ENCODE results near the gene TTC34. TPM values are rescaled to one million over a fixed set of nuclear protein-coding genes. Genes with fewer than 3 reads are reported as not detected.

The TTC34 gene
- total and polyA plus RNA-seq, 2 of the 4 experiments (the other 2 are of a cell fraction), result under 0.01 to 0.09 TPM

DNA sequence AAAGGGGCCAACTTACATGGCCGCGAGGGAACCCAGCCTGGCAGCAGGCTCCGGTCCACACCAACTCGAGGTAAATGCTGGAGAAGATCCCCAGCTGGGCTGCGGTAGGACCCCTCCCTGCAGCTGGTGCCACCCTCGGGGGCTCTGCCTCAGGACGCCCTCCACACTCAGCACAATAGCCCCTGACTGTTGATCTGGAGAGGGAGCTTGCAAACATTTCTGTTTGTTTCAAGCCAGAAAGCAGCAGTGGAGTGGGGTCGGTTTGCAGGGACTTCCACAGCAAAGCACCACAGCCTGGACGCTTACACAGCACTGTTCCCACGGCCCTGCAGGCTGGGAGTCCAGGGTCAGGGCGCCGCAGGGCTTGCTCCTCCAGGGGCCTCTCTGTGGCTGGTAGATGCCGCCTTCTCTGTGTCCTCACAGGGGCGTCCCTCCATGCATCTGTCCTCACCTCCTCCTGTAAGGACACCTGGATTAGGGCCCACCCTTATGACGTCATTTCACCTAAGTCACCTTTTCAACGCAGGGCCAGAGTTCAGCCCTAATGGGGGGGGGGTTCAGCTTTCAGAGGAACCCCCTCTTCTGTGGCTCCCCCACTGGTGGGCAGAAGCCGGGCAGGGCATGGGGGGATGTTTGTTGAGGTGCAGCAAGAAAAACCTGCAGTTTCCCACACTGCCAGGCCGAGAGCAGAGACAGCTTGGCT, 24.1 kb upstream of the TTC34 start:
- ChIA-PET CTCF (no interaction called here), POLR2A (ENCODE audit: unreplicated experiment) (no interaction called here)
- Histone ChIP-seq H4K91ac (ENCODE audit: insufficient read depth, low read depth, low read length) (no peak overlapping the region), H2BK20ac (ENCODE audit: low read depth, low read length) (no peak overlapping the region), H4K20me1 (ENCODE audit: insufficient read depth, low read length) (no peaks in the 10 kb centered on the region), H3K4me2 (ENCODE audit: low read depth, low read length) (no peak overlapping the region), H3K9me3 (ENCODE audit: control insufficient read depth, insufficient read depth, low read length) (peaks cover 68% of the 10 kb centered on the region), H3K4ac (ENCODE audit: low read depth, low read length) (no peak overlapping the region), H3K27me3 (ENCODE audit: control insufficient read depth, insufficient read depth, low read length) (no peaks in the 10 kb centered on the region), H3K56ac (ENCODE audit: extremely low read depth, insufficient read depth, low read length) (no peak overlapping the region), H3K9ac (ENCODE audit: low read depth, low read length) (no peak overlapping the region), H3K4me3 (ENCODE audit: insufficient read depth, low read depth, low read length) (no peak overlapping the region), H3K27ac (ENCODE audit: insufficient read depth, low read length) (no peak overlapping the region), H3K23ac (ENCODE audit: low read depth, low read length) (no peak overlapping the region), H3K4me1 (ENCODE audit: control insufficient read depth, insufficient read depth, low read length) (no peaks in the 10 kb centered on the region), H2BK120ac (ENCODE audit: low read depth, low read length) (no peak overlapping the region), H3K14ac (replicated peaks; ENCODE audit: low read depth, low read length) (no peak overlapping the region), H2BK5ac (ENCODE audit: low read depth, low read length, poor library complexity, severe bottlenecking) (no peak overlapping the region), H3K36me3 (ENCODE audit: control insufficient read depth, insufficient read depth, low read length) (no peaks in the 10 kb centered on the region), H3K9me1 (ENCODE audit: insufficient read depth, low read length) (no peaks in the 10 kb centered on the region), H4K5ac (ENCODE audit: low read depth, low read length) (no peak overlapping the region), H4K8ac (ENCODE audit: low read depth in 2 of 2, low read length in 2 of 2) (no peak overlapping the region), H2BK15ac (ENCODE audit: low read depth, low read length) (no peak overlapping the region), H3K18ac (ENCODE audit: low read depth, low read length) (no peak overlapping the region), H3K79me1 (ENCODE audit: low read depth in 1 of 2, low read length in 2 of 2) (no peaks in the 10 kb centered on the region), H2AFZ (replicated peaks; ENCODE audit: low read length, poor library complexity) (no peak overlapping the region), H2AK9ac (replicated peaks; ENCODE audit: low read depth, low read length, poor library complexity) (no peak overlapping the region), H2AK5ac (ENCODE audit: low read depth, low read length) (no peak overlapping the region)
- 55% methylated on average over 2 of the region's 18 CpGs; no CpG with 5 or more reads in 1 of the 2 experiments for WGBS, 2 experiments (ENCODE audit: extremely low coverage in 2 of 2, insufficient read length in 1 of 2)
- TF ChIP-seq CHD1 (IDR thresholded peaks at IDR 0.05; ENCODE audit: low read depth, low read length) (no peak), MXI1 (IDR thresholded peaks at IDR 0.05; ENCODE audit: borderline replicate concordance, low read depth, low read length) (no peak), SMC3 (IDR thresholded peaks at IDR 0.05; ENCODE audit: low read depth, low read length) (no peak), RAD21 (IDR thresholded peaks at IDR 0.05; ENCODE audit: low read length) (no peak), RFX5 (IDR thresholded peaks at IDR 0.05; ENCODE audit: low read depth, low read length) (no peak), MAFK (IDR thresholded peaks at IDR 0.05; ENCODE audit: low read depth, low read length) (no peak), CEBPB (IDR thresholded peaks at IDR 0.05; ENCODE audit: low read depth, low read length) (no peak), POLR2A (IDR thresholded peaks at IDR 0.05; ENCODE audit: low read depth, low read length) (no peak), RCOR1 (IDR thresholded peaks at IDR 0.05; ENCODE audit: insufficient replicate concordance, low read length) (no peak), BHLHE40 (IDR thresholded peaks at IDR 0.05; ENCODE audit: low read depth, low read length) (no peak)
- TF ChIP-seq, protein P1, sequence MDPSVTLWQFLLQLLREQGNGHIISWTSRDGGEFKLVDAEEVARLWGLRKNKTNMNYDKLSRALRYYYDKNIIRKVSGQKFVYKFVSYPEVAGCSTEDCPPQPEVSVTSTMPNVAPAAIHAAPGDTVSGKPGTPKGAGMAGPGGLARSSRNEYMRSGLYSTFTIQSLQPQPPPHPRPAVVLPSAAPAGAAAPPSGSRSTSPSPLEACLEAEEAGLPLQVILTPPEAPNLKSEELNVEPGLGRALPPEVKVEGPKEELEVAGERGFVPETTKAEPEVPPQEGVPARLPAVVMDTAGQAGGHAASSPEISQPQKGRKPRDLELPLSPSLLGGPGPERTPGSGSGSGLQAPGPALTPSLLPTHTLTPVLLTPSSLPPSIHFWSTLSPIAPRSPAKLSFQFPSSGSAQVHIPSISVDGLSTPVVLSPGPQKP (IDR thresholded peaks at IDR 0.05; ENCODE audit: borderline replicate concordance, low read depth, low read length), result no peak
- DNase-seq (no peak), ATAC-seq (ENCODE audit: low read depth) (no peak)
- in situ Hi-C loops (cut with MboI; ENCODE audit: low sequenced_read_pairs), result no loop called here
- intact Hi-C loops (cut with micrococcal nuclease), result no loop called here
- dilution Hi-C loops (cut with HindIII; ENCODE audit: low sequenced_read_pairs, unreplicated experiment), result no loop called here
- BruUV-seq (replicated peaks), result no TSS peak
